Fibroblast of skin of left quadriceps (primary cell): ENCODE measurements around the gene PROZ.

Source experiments
- DNase-seq, 2 experiments: peaks; one replicate each; pipeline ENCODE4 v3.0.0-alpha.2; 2013; ENCODE audit warnings: low read depth in 2 of 2

The PROZ gene

GRCh38 chr13:113178896-113179167 is 20.4 kb downstream of the PROZ start:
- DNase-seq, result no peak

- DNase-seq, result no peak
Measured at GRCh38 chr13:113179374-113180230, 21.2 kb downstream of the PROZ start.

GRCh38 chr13:113182046-113182445 is 23.6 kb downstream of the PROZ start:
- no peak for DNase-seq

GRCh38 chr13:113183450-113184129 is 25.1 kb downstream of the PROZ start:
- DNase-seq, result no peak

- no peak for DNase-seq
Measured at GRCh38 chr13:113184568-113185440, 26.4 kb downstream of the PROZ start.

GRCh38 chr13:113186061-113186900 is 27.8 kb downstream of the PROZ start:
- DNase-seq, result no peak

GRCh38 chr13:113187263-113187669 is 28.8 kb downstream of the PROZ start:
- DNase-seq, result peak; percentile 95 to 96

GRCh38 chr13:113187883-113188665 is 29.6 kb downstream of the PROZ start:
- DNase-seq, result no peak

GRCh38 chr13:113190181-113190580 is 31.7 kb downstream of the PROZ start:
- DNase-seq, result no peak

- no peak for DNase-seq
Measured at GRCh38 chr13:113192279-113192678, 33.8 kb downstream of the PROZ start.

GRCh38 chr13:113192902-113193301 is 34.5 kb downstream of the PROZ start:
- DNase-seq, result no peak

GRCh38 chr13:113195360-113195759 is 36.9 kb downstream of the PROZ start:
- no peak for DNase-seq

- DNase-seq, result no peak
Measured at GRCh38 chr13:113196970-113197737, 38.7 kb downstream of the PROZ start.

- DNase-seq, result no peak
Measured at GRCh38 chr13:113201815-113202214, 43.4 kb downstream of the PROZ start.

GRCh38 chr13:113202912-113203311 is 44.5 kb downstream of the PROZ start:
- no peak for DNase-seq

- no peak for DNase-seq
Measured at GRCh38 chr13:113203507-113204377, 45.3 kb downstream of the PROZ start.

- no peak for DNase-seq
Measured at GRCh38 chr13:113204378-113204734, 45.9 kb downstream of the PROZ start.

- no peak for DNase-seq
Measured at GRCh38 chr13:113205428-113205931, 47.0 kb downstream of the PROZ start.

GRCh38 chr13:113207460-113207859 is 49.0 kb downstream of the PROZ start:
- no peak for DNase-seq
